HPDE6-E6E7 (cell line): Measurements from ENCODE around the gene FGF8.
A peak's percentile ranks its signal among the peaks of the same experiment; 100 is the strongest.
"Not testable (repeated sequence)": the region's sequence is repeated elsewhere in the genome, so short reads cannot be mapped to it uniquely, and the experiment has no call there.

Source experiments
- DNase-seq: peaks from one replicate; pipeline ENCODE4 v3.0.0; 2011; ENCODE audit warnings: missing footprints; ENCODE audit errors: extremely low spot score

The FGF8 gene, protein sequence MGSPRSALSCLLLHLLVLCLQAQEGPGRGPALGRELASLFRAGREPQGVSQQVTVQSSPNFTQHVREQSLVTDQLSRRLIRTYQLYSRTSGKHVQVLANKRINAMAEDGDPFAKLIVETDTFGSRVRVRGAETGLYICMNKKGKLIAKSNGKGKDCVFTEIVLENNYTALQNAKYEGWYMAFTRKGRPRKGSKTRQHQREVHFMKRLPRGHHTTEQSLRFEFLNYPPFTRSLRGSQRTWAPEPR

DNA sequence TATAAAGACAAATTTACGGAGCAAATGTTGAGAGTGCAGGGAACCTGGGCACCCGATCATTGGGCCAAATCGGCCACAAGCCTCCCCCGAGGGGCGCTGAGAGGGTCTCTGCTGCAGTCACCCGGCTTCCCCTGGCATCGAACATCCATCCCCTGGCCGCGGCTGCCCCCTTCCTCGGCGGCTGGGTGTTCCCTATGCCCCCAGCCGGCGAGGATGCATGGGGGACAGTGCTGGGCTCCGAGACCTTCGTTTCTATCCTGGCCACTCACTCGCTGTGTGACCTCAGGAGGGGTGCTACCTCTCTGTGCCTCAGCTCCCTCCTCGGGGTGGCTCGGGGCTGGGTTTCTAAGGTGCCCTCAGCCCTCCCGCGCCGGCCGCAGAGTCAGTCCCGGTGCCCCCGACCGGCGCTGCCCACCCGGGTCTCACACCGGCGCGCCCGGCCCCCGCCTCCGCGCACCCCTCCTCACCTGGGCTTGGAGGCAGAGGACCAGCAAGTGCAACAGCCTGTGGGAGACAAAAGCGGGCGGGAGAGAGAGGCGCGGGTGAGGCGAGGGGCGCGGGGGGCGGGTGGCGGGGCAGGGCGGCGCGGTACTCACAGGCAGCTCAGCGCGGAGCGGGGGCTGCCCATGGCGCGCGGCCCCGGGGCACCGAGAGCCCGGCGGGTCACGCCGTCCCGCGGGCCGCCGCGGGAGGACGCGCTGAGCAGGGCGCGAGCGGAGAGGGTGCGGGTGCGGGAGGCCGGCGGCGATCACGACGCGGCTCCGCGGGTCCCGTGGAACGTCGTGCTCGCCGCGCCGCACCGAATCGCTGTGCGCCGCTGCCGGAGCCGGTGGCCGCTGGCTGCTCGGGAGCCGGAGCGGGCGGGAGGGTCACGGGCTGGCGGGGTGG is at the start of gene FGF8:
Gene FGF8 (minus strand): TSS at position 842 of the 888 bp plus-strand sequence. CDS start 214 bp downstream, at position 628.
- no peak for DNase-seq

DNA sequence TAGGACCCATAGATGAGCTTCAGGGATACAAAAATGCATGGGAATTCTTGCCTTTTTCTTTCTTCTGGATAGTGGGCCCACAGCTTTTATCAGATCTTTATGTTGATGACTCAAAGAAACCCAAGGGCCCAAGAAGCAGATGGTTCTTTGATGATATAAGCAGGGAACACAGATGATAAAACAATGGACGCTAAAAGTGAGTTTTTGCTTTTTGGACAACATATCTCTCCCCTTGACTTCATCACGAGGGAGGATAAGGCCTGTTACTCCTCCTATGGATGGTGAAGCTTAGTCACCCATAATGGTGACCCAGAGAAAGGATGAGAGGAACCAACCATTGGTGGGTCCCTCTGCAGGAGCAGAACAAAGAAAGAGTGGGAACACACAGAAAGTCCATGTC is 48.8 kb upstream of the FGF8 start:
- no peak for DNase-seq

GRCh38 chr10:101818872-101819633 is 43.1 kb upstream of the FGF8 start:
- no peak for DNase-seq

- peak; percentile 98 for DNase-seq
Measured at GRCh38 chr10:101818119-101818871, 42.4 kb upstream of the FGF8 start, which contains the start of gene OGA. TSS of gene OGA (minus strand) at chr10:101818444. CDS start at chr10:101818022, 422 bp downstream.

- peak; percentile 79 for DNase-seq
Measured at GRCh38 chr10:101817337-101818118, 41.6 kb upstream of the FGF8 start.

DNA sequence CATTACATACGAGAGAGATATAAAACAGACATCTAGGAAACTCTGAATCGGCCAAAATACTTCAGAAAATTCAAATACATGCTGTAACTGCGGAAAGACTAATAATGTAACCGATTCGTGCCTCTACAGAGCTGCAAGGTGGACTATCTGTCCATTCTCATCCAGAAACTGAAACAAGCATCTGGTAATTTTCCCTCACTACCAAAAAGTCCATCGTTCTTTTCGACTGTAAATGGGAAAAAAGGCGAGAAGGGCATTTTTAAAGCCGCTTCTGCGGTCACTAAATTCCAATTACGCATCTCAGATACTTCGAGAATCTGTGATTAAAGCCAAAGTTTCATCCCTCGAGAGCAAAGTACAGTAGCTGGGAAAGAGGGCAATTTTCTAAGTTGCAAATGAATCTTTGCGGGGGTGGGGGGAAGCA is 41.0 kb upstream of the FGF8 start:
- DNase-seq = no peak

DNA sequence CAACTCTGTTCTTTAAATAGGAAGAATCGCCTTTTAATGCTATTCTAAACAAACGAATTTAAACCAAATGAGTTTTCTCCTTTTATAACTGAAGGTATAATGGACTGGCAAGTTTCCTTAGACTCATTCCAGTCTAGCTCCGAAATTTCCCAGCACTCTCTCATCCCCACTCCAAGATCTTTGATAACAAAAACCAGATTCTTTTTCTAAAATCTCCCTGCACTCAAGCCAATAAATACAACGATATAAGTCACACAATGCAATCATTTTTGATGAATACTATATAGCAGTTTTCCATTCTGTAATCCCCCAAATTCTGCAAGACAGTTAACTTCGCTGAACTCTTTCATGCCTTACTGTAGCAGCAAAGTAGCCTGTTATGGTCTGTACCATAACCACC is 40.5 kb upstream of the FGF8 start:
- no peak for DNase-seq

- DNase-seq = no peak
Measured at GRCh38 chr10:101814466-101815071, 38.7 kb upstream of the FGF8 start.

DNA sequence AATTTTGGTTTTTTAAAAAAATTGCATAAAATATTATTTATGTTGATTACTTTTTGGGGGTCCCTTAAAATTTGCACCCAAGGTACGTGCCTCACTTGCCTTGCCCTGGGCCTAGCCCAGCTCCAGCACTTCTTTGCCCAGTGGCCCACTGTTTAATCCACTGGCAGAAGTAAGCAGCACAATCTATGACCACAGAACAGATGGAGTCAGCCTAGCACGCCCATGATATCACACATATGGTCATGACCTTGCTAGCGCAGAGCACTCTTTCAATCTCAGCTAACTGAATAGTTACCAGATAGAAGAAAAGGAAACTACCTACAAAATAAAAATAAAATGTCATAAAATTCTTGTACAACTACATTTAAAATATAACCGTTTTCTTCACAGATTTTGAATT is 36.7 kb upstream of the FGF8 start:
- DNase-seq = no peak

- DNase-seq = no peak
Measured at GRCh38 chr10:101807158-101807557, 31.2 kb upstream of the FGF8 start.

GRCh38 chr10:101803511-101803910 is 27.6 kb upstream of the FGF8 start:
- no peak for DNase-seq

DNA sequence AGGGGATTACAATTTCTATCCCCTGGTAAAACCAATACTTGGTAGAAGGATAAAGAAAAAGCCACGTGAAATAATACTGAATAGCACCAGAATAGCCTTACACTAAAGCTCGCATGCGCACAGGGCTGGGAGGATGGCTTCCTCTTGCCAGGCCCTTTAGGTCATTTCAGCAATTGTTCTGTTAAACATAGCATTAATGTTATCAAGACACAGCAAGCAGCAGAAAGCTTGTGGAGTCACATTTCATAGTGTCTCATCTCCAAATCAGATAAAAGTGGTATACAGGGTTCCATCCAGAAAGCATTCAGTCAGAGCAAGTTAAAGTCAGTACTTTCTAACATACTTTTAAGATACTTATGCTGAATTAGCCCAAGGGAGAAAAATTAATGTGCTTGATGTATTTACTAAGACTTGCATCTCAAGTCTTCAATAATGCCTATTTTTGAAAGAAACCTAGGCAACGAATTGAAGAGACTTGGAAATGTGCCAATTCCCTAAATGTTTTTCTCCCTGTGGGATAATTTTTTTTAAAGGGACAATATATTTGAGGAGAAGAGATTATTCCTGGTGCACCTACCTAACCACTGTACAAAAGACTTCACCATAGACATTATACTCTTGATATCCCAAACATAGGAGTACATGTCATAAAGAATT is 21.6 kb upstream of the FGF8 start:
- no peak for DNase-seq

DNA sequence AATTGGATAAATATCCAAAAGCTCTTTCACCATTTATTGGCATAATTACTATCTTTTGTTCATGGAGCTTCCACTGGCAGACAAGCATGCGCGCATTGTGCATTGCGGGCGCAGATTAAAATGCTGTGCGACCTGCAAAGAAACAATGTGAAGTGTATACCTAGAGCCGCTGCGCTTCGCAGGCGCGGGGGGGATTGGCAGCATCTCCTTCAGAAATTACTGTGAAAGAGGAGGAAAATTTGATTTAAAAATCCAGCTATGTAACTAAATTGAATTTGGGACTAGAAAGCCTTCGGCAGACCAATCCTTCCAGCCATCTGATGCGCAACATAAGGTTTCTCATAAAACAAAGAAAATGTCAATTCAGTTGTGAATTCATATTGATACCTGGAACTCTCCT is 17.6 kb upstream of the FGF8 start:
- no peak for DNase-seq

DNA sequence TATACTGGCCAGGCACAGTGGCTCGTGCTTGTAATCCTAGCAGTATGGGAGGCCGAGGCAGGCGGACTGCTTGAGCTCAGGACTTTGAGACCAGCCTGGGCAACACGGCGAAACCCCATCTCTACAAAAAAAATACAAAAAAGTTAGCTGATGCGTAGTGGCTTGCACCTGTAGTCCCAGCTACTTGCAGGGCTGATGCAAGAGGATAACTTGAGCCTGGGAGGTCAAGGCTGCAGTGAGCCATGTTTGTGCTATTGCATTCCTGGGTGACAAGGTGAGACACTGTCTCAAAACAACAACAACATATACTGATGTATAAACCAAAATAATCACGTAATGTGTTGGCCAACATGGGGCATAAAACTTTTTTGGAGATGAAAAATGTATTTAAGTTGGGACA is 13.8 kb upstream of the FGF8 start:
- DNase-seq = no peak

GRCh38 chr10:101789231-101789630 is 13.3 kb upstream of the FGF8 start:
- DNase-seq = not testable (repeated sequence)

- no peak for DNase-seq
Measured at GRCh38 chr10:101785801-101786200, 9.9 kb upstream of the FGF8 start.

GRCh38 chr10:101784558-101784957 is 8.6 kb upstream of the FGF8 start:
- DNase-seq = no peak

- DNase-seq = no peak
Measured at GRCh38 chr10:101783736-101784118, 7.8 kb upstream of the FGF8 start.

GRCh38 chr10:101782811-101783735 is 7.2 kb upstream of the FGF8 start, which contains the start of gene NPM3:
TSS of gene NPM3 (minus strand) at chr10:101783446. CDS start at chr10:101783390, 56 bp downstream.
- DNase-seq = peak; percentile 81
